NCI-H1092 (cell line): ENCODE data around the gene MAPKBP1.

Source experiments
- DNase-seq: peaks from one replicate; lab custom pipeline; 2025; lab: John Stamatoyannopoulos, UW

Gene MAPKBP1

DNA sequence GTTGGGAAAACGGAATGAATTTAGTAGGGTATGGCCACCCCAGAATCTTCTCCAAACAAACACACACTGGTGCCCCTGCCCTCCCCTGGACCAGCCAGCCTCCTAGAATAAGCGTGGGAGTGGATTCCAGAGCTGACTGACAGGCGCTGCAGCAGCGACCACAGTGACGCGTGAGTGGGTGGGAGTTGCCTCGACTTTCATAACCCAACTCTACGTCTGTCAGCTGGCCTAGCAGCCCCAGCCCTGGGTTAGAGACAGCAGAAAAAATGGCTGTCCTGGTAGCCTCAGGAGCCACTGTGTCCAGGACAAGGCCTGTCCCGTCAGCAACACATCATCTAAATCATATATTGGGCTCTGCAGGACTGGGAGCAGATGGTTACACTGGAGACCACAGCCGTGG is 74.3 kb downstream of the MAPKBP1 start:
- no peak for DNase-seq

GRCh38 chr15:41849204-41849603 is 74.9 kb downstream of the MAPKBP1 start:
- DNase-seq, result no peak

DNA sequence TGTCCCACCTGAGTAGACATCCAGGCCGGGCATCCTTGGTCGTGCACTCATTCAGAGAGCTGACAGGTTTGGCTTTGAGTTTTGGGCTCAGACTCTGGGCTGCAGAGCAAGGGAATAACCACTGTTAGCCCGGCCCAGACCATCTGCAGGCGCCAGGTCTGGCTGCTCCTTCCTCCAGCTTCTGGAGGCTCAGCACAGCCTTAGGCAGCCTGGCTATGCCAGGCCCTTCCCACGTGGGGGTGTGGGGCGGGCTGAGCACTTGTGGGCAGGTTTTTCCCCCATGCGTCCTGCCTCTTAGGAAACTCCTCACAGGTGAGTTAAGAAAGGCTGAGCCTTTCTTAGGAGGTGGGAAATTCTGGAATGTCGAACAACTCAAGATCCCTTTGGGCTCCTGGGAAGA is 75.6 kb downstream of the MAPKBP1 start:
- DNase-seq, result no peak

DNA sequence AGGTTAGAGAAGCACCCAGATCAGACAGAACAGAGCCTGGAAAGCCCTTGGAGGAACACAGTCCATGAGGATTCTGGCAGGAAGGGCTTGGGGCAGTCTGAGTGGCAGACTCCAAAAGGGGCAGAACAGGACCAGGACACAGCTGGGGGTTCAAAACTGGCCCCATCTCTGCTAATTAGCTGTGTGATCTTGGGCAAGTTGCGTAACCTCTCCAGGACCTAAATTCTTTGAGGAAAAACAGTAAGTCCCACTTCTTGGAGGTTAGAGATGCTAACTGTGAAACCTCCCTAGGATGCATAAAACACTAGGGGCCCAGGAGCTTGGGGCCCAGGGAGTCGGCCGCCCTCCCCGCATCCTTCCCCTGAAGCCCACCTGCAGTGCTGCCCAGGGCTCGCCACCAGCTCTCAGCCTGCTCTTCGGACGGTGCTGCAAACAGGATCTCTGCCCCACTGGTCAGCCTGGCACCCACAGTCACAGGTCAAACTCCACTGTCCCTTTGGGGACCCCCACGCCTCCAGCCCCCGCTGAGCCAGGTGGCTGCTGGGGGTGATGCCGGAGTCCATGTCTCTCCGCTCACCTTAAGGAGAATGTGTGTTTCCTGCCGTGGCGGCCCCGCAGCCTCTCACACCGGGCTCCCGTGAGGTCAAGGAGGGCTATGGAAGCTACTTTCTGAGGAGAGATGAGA is 76.3 kb downstream of the MAPKBP1 start:
- DNase-seq, result no peak

DNA sequence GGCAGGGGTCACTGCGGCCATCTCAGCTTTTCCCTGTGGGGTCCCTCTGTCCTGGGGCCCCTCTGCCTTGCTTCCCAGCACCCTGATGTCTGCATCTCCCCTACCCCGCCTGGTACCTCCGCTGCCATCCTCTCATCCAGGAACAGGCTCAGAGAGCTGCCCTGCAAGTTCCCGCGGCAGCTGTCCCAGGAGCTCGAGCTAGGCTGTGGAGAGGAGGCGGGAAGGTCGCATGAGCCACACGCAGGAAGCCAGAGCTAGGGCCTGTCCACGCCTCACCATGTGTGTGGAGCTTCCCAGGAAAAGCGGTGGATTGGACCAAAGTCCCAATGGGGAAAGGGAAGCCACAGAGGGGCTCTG is 76.9 kb downstream of the MAPKBP1 start:
- no peak for DNase-seq

DNA sequence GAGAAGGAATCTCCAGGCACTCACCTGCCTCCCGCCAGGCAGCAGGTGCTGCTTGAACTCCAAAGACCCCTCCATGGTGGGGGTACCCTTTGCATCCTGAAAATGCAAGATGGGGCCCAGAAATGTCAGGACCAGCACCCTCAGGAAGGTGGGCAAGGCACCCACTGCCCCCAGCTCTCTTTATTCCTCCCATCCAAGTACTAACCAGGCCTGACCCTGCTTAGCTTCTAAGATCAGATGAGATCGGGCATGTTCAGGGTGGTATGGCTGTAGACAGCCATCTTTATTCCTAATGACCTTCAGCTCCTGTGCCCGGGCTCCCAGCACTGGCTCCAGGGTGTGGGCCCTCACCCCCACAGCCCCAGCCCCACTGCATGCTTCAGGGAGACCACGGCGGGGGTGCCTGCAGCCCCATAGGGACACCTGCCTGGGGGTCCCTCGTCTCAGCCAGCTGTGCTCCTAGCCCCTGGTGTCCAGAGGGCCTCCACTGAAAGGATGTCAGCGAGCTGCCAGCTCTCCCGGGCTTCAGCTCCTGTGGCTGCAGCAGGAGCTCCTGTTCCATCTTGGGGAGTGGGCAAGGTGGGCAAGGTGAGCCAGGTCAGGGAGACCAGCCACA is 77.6 kb downstream of the MAPKBP1 start:
- no peak for DNase-seq

GRCh38 chr15:41852736-41853590 is 78.7 kb downstream of the MAPKBP1 start:
- no peak for DNase-seq

- no peak for DNase-seq
Measured at GRCh38 chr15:41853831-41854230, 79.5 kb downstream of the MAPKBP1 start.

DNA sequence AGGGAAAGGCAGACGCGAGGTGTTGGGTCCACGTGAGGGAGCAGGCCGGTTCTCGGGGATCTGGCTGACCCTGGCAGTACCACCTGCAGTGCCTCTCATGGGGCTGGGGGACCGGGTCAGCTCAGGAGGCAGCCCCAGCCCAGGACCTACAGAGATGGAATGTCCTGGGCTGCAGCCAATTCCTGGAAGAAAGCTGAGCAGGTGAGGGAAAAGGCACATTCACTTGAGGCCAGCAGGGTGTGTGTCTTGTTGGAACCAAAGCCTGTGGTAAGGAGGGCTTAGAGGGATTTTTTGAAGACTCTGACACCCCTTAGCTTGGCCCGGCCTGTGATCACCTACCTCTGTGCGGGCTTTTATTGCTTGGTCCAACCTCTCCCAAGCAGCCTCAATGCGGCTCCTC is 80.2 kb downstream of the MAPKBP1 start:
- no peak for DNase-seq

GRCh38 chr15:41855261-41855961 is 81.1 kb downstream of the MAPKBP1 start:
- DNase-seq, result no peak

GRCh38 chr15:41856262-41856661 is 82.0 kb downstream of the MAPKBP1 start:
- no peak for DNase-seq

DNA sequence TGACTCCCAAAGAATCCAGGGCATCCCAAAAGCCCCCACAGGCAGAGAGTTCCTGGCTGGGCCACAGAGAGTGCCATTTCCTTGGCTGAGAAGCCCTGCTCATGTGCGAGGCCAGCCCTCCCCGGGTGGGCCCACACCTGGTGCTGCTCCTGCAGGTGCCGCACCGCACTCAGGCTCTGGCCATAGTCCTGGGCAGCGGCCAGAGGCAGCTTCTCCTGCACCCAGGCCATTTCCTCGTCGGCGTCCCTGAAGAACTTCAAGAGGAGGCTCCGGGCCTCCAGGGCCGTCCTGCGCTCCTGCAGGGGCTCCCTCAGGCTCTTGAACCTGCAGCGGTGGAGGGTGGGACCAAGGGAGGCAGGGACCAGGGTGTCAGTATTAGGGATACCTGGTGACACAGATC is 82.4 kb downstream of the MAPKBP1 start:
- DNase-seq, result no peak

DNA sequence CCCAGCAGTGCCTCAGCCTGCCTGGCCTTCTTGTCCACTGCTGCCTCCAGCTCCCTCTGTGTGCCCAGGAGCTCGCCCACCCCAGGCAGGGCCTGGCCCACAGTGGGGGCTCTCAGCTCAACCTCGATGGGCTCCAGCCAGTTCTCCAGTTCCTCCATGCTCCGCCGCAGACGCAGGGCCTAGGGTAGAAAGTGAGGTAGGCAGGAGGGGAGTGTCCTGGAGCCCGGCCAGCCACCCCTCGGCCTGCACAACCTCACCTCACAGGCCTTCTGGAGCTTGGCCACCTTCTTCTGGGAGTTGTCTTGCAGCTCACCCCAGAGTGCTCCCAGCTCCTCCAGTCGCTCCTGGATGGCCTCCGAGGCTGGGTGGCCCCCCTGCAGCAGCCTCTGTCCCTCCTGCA is 83.0 kb downstream of the MAPKBP1 start:
- no peak for DNase-seq

- DNase-seq, result no peak
Measured at GRCh38 chr15:41858756-41859155, 84.5 kb downstream of the MAPKBP1 start.

- DNase-seq, result no peak
Measured at GRCh38 chr15:41860049-41860828, 86.0 kb downstream of the MAPKBP1 start.

DNA sequence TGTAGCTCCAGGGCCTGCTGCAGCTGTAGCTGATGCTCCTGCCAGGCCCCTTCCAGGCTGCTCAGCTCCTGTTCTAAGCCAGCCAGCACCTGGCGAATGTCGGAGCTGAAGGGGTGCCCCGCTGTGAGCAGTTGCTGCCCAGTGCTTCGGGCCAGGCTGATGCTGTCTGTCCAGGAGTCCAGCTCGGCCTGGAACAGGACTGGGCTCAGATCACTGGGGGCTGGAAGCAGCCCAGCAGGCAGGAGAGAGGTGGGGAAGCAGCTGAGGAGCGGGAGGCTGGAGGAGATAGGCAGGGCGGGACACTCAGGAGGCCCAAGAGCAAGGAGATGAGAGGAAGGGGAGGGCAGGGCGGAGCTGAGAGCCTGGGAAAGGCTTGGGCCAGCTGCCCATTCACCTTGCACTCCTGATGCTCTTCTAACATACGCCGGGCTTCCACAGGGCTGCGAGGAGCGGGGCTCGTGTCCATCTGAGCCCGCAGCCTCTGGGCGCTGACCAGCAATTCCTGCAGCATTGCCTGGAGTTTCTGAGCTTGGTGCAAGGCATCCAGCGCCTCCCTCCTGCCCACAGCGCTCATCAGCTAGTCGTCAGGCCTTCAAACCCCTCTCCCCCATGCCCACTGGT is 87.6 kb downstream of the MAPKBP1 start:
- no peak for DNase-seq

DNA sequence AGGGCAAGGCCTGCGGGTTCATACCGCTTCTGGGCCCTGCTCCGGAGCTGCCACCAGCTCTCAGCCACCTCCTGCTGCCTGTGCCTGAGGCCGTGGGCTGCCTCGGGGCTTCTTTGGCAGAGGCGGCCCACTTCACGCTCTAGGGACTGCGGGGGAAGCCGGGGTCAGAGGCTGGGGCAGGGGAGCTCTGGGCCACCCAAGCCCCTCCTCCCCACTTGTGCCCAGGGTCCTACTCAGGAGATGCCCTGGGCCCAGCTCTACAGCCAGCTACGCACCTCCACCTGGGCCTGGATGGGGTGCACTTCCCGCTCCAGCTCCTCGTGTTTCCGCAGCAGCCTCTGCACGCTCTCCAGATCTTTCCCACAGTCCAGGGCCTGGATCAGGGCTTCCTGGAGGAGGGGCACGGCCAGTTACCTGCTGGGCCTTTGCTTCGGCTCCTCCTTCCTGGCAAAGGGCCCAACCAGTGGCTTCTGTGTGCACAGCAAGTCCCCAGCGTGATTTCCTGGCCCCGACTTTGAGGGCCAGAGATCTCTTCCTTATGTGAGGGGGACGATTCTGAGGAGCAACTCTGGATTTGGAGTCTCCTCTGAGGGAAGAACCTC is 88.3 kb downstream of the MAPKBP1 start:
- DNase-seq, result no peak

DNA sequence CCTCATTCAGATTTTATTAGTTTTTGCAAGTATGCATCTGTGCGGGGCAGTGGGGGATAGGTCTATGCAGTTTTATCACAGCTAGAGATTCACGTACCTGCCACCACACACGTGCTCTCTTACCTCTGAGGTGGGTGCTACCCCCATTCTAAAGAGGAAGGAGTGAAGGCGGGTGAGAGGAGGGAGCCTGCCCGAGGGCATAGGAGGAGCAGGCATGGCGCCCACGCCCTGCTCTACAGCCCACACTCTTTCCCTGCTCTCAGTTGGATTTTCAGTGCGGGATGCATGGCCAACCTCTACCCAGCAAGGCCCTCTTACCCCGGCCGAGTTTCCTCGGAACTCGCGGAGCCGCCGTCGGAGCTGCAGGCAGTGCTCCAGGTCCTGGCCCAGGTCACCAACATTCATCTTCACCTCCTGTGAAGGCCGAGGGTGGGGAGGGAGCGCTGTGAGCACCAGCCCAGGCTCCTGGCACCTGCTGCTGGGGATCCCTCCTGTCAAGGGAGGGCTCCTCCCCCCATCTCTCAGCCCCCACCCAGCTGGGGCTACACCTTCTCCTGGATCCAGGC is 91.3 kb downstream of the MAPKBP1 start:
- DNase-seq, result no peak

GRCh38 chr15:41866263-41866703 is 92.0 kb downstream of the MAPKBP1 start:
- no peak for DNase-seq

DNA sequence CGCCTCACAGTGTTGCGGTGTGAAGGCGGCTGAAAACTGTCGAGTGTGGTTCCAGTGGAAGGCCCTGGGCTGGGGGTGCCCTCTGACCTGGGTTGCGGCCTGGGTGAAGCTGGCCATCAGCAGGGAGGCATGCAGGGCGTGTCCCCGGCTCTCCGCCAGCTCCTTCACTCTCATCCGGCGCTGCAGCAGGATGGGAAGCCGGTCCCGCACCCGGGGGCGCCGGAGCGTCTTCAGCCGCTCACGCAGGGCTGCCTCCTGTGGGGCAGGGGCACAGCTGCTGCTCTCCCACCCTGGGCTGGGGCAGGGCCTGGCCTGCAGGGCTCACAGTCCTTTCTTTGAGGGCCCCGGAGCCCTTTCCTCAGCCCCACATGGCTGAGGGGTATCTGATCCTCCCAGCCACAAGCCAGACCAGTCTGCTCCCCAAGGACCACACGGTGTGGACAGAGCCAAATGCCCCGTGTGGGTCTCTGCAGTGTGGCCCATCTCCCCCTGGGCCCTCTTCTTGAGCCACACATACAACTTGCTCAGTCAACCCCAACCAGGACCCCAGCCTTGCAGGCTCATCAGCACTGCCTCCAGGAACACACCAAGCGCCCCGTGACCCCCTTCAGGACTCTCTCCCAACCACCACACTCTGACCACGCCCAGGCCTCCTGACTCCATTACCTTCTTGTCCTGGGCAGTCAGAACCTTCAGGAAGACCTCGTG is 92.7 kb downstream of the MAPKBP1 start:
- no peak for DNase-seq
